ENCODE data around the gene IL17RD. TPM values are rescaled to one million over a fixed set of nuclear protein-coding genes. Genes with fewer than 3 reads are reported as not detected.

Gene IL17RD
- total RNA-seq, 4 donors from 2014 or later = 2.9 to 5.9 (median 5.4) TPM

GRCh38 chr3:57100046-57100695, 65.0 kb downstream of the IL17RD start:
- H3K4me3 ChIP-seq (ENCODE audit: low read depth, poor library complexity, severe bottlenecking) = no peak overlapping the region
- 13 to 18% methylated on average over 7 of the region's 7 CpGs for WGBS, 2 donors
- TF ChIP-seq POLR2A (IDR thresholded peaks at IDR 0.05) (no peak), CTCF (IDR thresholded peaks at IDR 0.05) (peak in 1 of 3 donors; percentile 38)
- intact Hi-C loops (cut with DNase I; ENCODE audit: low total_unique reads) = no loop called here
- peak; percentile 73 to 92 for DNase-seq (ENCODE audit: low spot score in 2 of 2)

GRCh38 chr3:57098418-57099310, 66.5 kb downstream of the IL17RD start:
- H3K4me3 ChIP-seq (ENCODE audit: low read depth, poor library complexity, severe bottlenecking) = no peak overlapping the region
- TF ChIP-seq CTCF (IDR thresholded peaks at IDR 0.05) (no peak), POLR2A (IDR thresholded peaks at IDR 0.05) (no peak)
- intact Hi-C loops (cut with DNase I; ENCODE audit: low total_unique reads) = no loop called here
- DNase-seq (ENCODE audit: low spot score in 2 of 2) = no peak
- 61 to 71% methylated on average over 6 of the region's 6 CpGs for WGBS, 2 donors

GRCh38 chr3:57097536-57097935, 67.6 kb downstream of the IL17RD start:
- 91 to 97% methylated on average over 23 of the region's 23 CpGs for WGBS, 2 donors
- no peak overlapping the region for H3K4me3 ChIP-seq (ENCODE audit: low read depth, poor library complexity, severe bottlenecking)
- intact Hi-C loops (cut with DNase I; ENCODE audit: low total_unique reads) = no loop called here
- no peak for DNase-seq (ENCODE audit: low spot score in 2 of 2)
- TF ChIP-seq POLR2A (IDR thresholded peaks at IDR 0.05) (no peak), CTCF (IDR thresholded peaks at IDR 0.05) (no peak)

GRCh38 chr3:57095363-57095762, 69.8 kb downstream of the IL17RD start:
- TF ChIP-seq POLR2A (IDR thresholded peaks at IDR 0.05) (no peak), CTCF (IDR thresholded peaks at IDR 0.05) (no peak)
- intact Hi-C loops (cut with DNase I; ENCODE audit: low total_unique reads) = no loop called here
- DNase-seq (ENCODE audit: low spot score in 2 of 2) = no peak
- no peak overlapping the region for H3K4me3 ChIP-seq (ENCODE audit: low read depth, poor library complexity, severe bottlenecking)
- WGBS, 2 donors = 82 to 89% methylated on average over 5 of the region's 5 CpGs

- whole genome bisulfite sequencing, 2 donors = 64 to 67% methylated on average over 4 of the region's 4 CpGs
- TF ChIP-seq CTCF (IDR thresholded peaks at IDR 0.05) (no peak), POLR2A (IDR thresholded peaks at IDR 0.05) (no peak)
- no peak for DNase-seq (ENCODE audit: low spot score in 2 of 2)
- H3K4me3 ChIP-seq (ENCODE audit: low read depth, poor library complexity, severe bottlenecking) = no peak overlapping the region
- intact Hi-C loops (cut with DNase I; ENCODE audit: low total_unique reads) = no loop called here
Observed at GRCh38 chr3:57094575-57094974, 70.6 kb downstream of the IL17RD start.
